HepG2 (cell line): Measurements from ENCODE around the gene SMIM11. TPM values are rescaled to one million over a fixed set of nuclear protein-coding genes. Genes with fewer than 3 reads are reported as not detected.
A peak's percentile ranks its signal among the peaks of the same experiment; 100 is the strongest.

Source experiments
- ATAC-seq: fragments of 200-7000 bp; cut with Tn5 transposase; 3 replicates; pipeline ENCODE4 v1.9.1; 2020; ENCODE audit warnings: mild to moderate bottlenecking, moderate library complexity
- BruUV-seq: library from RNA; stranded (reverse); fragments of 400-500 nt; replicated peaks from 2 replicates; lab custom pipeline; 2021; lab: Mats Ljungman, UMichigan
- CTCF ChIA-PET: fragments of 300-600 bp; formaldehyde crosslinking; extraction: SDS; loops from one replicate; lab custom pipeline; 2021; ENCODE audit warnings: low total read pairs, inconsistent platforms, low intra/inter-chr PET ratio; lab: Yijun Ruan, JAX
- POLR2A ChIA-PET: fragments of 350-600 bp; sonication (Branson Sonifier 250); formaldehyde crosslinking; loops from one replicate; lab custom pipeline; 2020; ENCODE audit warnings: antibody characterized with exemption, inconsistent platforms; lab: Yijun Ruan, JAX
- DNase-seq: peaks from one replicate; pipeline ENCODE4 v3.0.0-alpha.2; 2015; ENCODE audit warnings: low spot score
- FAIRE-seq: peaks from 3 replicates; lab custom pipeline; 2011; peaks lifted over from hg19 to GRCh38; lab: Jason Lieb, UNC
- H2AFZ ChIP-seq: one replicate; pipeline ENCODE4 v1.6.1; 2011; ENCODE audit warnings: low read length, inconsistent platforms
- H3K27ac ChIP-seq: fragments of 300-600 bp; 3 replicates; pipeline ENCODE4 v1.8.0; 2011; ENCODE audit warnings: mixed run types, mild to moderate bottlenecking, mixed read lengths, low read length, inconsistent platforms; ENCODE audit not compliant: insufficient read depth; ENCODE audit errors: extremely low read length
- H3K27me3 ChIP-seq, 2 experiments: fragments of 200-600 bp in 1 of 2; 2 replicates in 1 of 2; 3 replicates in 1 of 2; pipeline versions ENCODE4 v1.6.0 to v1.8.0; 2011; ENCODE audit warnings: low read length in 2 of 2, mild to moderate bottlenecking in 2 of 2, moderate library complexity in 2 of 2, inconsistent platforms in 1 of 2; ENCODE audit not compliant: insufficient read depth in 2 of 2, control insufficient read depth in 1 of 2
- H3K36me3 ChIP-seq, 2 experiments: fragments of 200-600 bp in 1 of 2; replicated peaks in 1 of 2; 2 replicates in 1 of 2; 3 replicates in 1 of 2; pipeline versions ENCODE4 v1.5.1 to v1.8.0; 2011; ENCODE audit warnings: low read length in 2 of 2, inconsistent platforms in 1 of 2; ENCODE audit not compliant: insufficient read depth in 2 of 2, control insufficient read depth in 1 of 2
- H3K4me1 ChIP-seq: 2 replicates; pipeline ENCODE4 v1.5.1; 2012; ENCODE audit warnings: low read length, inconsistent platforms; ENCODE audit not compliant: insufficient read depth
- H3K4me2 ChIP-seq: 2 replicates; pipeline ENCODE4 v1.6.0; 2011; ENCODE audit warnings: low read depth, low read length, inconsistent platforms
- H3K4me3 ChIP-seq, 3 experiments: fragments of 200-600 bp in 1 of 3; sonication (generic), shearing (Covaris generic) in 1 of 3; replicated peaks in 1 of 3; 2 replicates each; pipeline ENCODE4 v1.5.1; 2011 to 2016; ENCODE audit warnings: low read length in 3 of 3, inconsistent platforms in 2 of 3, low read depth in 2 of 3, mild to moderate bottlenecking in 2 of 3, control low read depth in 1 of 3, mixed read lengths in 1 of 3; ENCODE audit not compliant: insufficient read depth in 1 of 3
- H3K79me2 ChIP-seq: one replicate; pipeline ENCODE4 v1.6.1; 2011; ENCODE audit warnings: low read length, inconsistent platforms; ENCODE audit not compliant: insufficient read depth
- H3K9ac ChIP-seq: 2 replicates; pipeline ENCODE4 v1.6.0; 2011; ENCODE audit warnings: mild to moderate bottlenecking, low read depth, low read length, inconsistent platforms; ENCODE audit not compliant: insufficient read depth
- H3K9me3 ChIP-seq: 2 replicates; pipeline ENCODE4 v1.5.1; 2012; ENCODE audit warnings: mild to moderate bottlenecking, low read length
- H4K20me1 ChIP-seq: 2 replicates; pipeline ENCODE4 v1.6.0; 2011; ENCODE audit warnings: inconsistent platforms, mild to moderate bottlenecking, low read length, moderate library complexity; ENCODE audit not compliant: insufficient read depth
- BRD4 ChIP-seq: sonication (generic); formaldehyde crosslinking; IDR thresholded peaks from 2 replicates; pipeline ENCODE4 v1.4.0; 2020; ENCODE audit warnings: missing genetic modification reagents
- NAIF1 ChIP-seq: sonication (generic); formaldehyde crosslinking; IDR thresholded peaks from 2 replicates; pipeline ENCODE4 v1.5.0; 2020; ENCODE audit warnings: mild to moderate bottlenecking, missing genetic modification reagents, borderline replicate concordance
- NCOA5 ChIP-seq: sonication (generic); formaldehyde crosslinking; IDR thresholded peaks from 2 replicates; pipeline ENCODE4 v1.4.0; 2020; ENCODE audit warnings: missing genetic modification reagents
- SAP130 ChIP-seq: IDR thresholded peaks from 2 replicates; pipeline ENCODE4 v1.6.1; 2016; ENCODE audit warnings: low read depth
- TGIF2 ChIP-seq: IDR thresholded peaks from 2 replicates; pipeline ENCODE4 v1.6.1; 2016; ENCODE audit warnings: control low read depth, missing compliant biosample characterization
- WGBS: methylation state at CpG from one replicate; pipeline ENCODE4 v1.1.6; 2017; ENCODE audit warnings: low lambda C conversion rate; 5-methylcytosine and 5-hydroxymethylcytosine counted together
- in situ Hi-C: cut with HindIII; loops from 2 replicates; pipeline ENCODE4 v1.10.0; 2017; ENCODE audit warnings: low pct_unique_long_range_greater_than_20kb; ENCODE audit not compliant: extremely low pct_ligation_motif_present
- intact Hi-C: fragments of 100-400 bp; cut with micrococcal nuclease; formaldehyde crosslinking; loops from one replicate; pipeline ENCODE4 v1.10.0; 2022; ENCODE audit not compliant: unreplicated experiment
- polyA plus RNA-seq, 8 experiments: library from polyadenylated mRNA; depleted of rRNA in 3 of 8; stranded (reverse) in 7 of 8; unstranded in 1 of 8; fragments of >200 nt; fragmentation: Illumina TruSeq in 4 of 8; extraction: Trizol in 4 of 8; gene quantifications; 2 replicates each; pipeline versions ENCODE4 v1.2.1 to v1.2.3, GENCODE V29; 2011 to 2016; ENCODE audit warnings: low read depth in 4 of 8, missing spikeins in 1 of 8, mixed read lengths in 1 of 8; ENCODE audit not compliant: insufficient read depth in 1 of 8
- total RNA-seq, 5 experiments: library from RNA; depleted of rRNA; stranded (reverse); fragments of >200 nt; fragmentation: Illumina TruSeq; extraction: Trizol; gene quantifications; 2 replicates each; pipeline ENCODE4 v1.2.3, GENCODE V29; 2016; ENCODE audit warnings: low read depth in 1 of 5
- TF ChIP-seq, protein P1 (sequence below): sonication (generic); formaldehyde crosslinking; conservative IDR thresholded peaks from 2 replicates; pipeline ENCODE4 v1.8.1; 2023; ENCODE audit warnings: missing genetic modification reagents
- TF ChIP-seq, protein P2 (sequence below): sonication (generic); formaldehyde crosslinking; IDR thresholded peaks from 2 replicates; pipeline ENCODE4 v1.5.0; 2020; ENCODE audit warnings: mild to moderate bottlenecking, low read depth, missing genetic modification reagents, borderline replicate concordance
- TF ChIP-seq, protein P3 (sequence below): IDR thresholded peaks from 2 replicates; pipeline ENCODE4 v1.6.1; 2018; ENCODE audit warnings: missing genetic modification reagents, mild to moderate bottlenecking, missing compliant biosample characterization

The SMIM11 gene
- total and polyA plus RNA-seq, 2 of the 13 experiments (the other 11 are each of a cell fraction or from before 2014, with no cell fraction given), result 6.4 to 18.9 TPM

GRCh38 chr21:34345892-34346291, 29.4 kb upstream of the SMIM11 start:
- Histone ChIP-seq H3K79me2 (no peaks in the 10 kb centered on the region), H3K4me1 (peaks cover 13% of the 10 kb centered on the region), H3K27me3 (peaks cover 3 to 43% of the 10 kb centered on the region in 2 experiments; a peak in 3 of 5 replicates), H4K20me1 (no peaks in the 10 kb centered on the region), H3K9me3 (no peaks in the 10 kb centered on the region), H2AFZ (no peak overlapping the region), H3K9ac (no peak overlapping the region), H3K36me3 (no peaks in the 10 kb centered on the region), H3K4me3 (no peak overlapping the region)
- DNase-seq, result no peak
- no peak for FAIRE-seq
- ATAC-seq, result no peak
- intact Hi-C loops, result no loop called here
- BruUV-seq, result no TSS peak
- in situ Hi-C loops, result no loop called here
- CTCF ChIA-PET, result interaction anchor here (4.9 kb wide), 1 partner anchor 422 kb away, joined by 35 read pairs; no protein-coding TSS in a partner anchor
- TF ChIP-seq NCOA5 (CRISPR knock-in tag) (no peak), SAP130 (CRISPR knock-in tag) (0 out of 2 replicates have a peak, but pooled peaks have one; percentile 18)
- TF ChIP-seq, all 625 proteins: peak for 1
- WGBS, result 19% methylated on average over 9 of the region's 10 CpGs
- H3K27ac ChIP-seq, result no peak overlapping the region
- POLR2A ChIA-PET, result no interaction called here
- H3K4me2 ChIP-seq, result no peak overlapping the region

- DNase-seq (no peak), ATAC-seq (no peak), FAIRE-seq (no peak)
- H3K9me3 ChIP-seq, result no peaks in the 10 kb centered on the region
- H3K36me3 ChIP-seq, result no peaks in the 10 kb centered on the region
- H3K27ac ChIP-seq, result no peak overlapping the region
- intact Hi-C loops (loop anchor here (2.0 kb wide), 2 partner anchors 276 to 424 kb away; partner anchors contain the start of genes MRPS6 and SLC5A3), in situ Hi-C loops (no loop called here)
- H3K4me3 ChIP-seq, result no peak overlapping the region
- peaks cover 0 to 28% of the 10 kb centered on the region in 2 experiments; a peak in 3 of 5 replicates for H3K27me3 ChIP-seq
- no peaks in the 10 kb centered on the region for H4K20me1 ChIP-seq
- no TSS peak for BruUV-seq
- POLR2A ChIA-PET, result interaction anchor here (1.6 kb wide), 2 partner anchors 147 to 425 kb away, joined by 5 to 6 read pairs; no protein-coding TSS in a partner anchor
- peaks cover 32% of the 10 kb centered on the region for H3K4me1 ChIP-seq
- CTCF ChIA-PET, result interaction anchor here (4.9 kb wide), 1 partner anchor 425 kb away, joined by 35 read pairs; no protein-coding TSS in a partner anchor
- no peak overlapping the region for H2AFZ ChIP-seq
- H3K9ac ChIP-seq, result no peak overlapping the region
- no peak for TF ChIP-seq NAIF1 (CRISPR knock-in tag)
- TF ChIP-seq, protein P1, sequence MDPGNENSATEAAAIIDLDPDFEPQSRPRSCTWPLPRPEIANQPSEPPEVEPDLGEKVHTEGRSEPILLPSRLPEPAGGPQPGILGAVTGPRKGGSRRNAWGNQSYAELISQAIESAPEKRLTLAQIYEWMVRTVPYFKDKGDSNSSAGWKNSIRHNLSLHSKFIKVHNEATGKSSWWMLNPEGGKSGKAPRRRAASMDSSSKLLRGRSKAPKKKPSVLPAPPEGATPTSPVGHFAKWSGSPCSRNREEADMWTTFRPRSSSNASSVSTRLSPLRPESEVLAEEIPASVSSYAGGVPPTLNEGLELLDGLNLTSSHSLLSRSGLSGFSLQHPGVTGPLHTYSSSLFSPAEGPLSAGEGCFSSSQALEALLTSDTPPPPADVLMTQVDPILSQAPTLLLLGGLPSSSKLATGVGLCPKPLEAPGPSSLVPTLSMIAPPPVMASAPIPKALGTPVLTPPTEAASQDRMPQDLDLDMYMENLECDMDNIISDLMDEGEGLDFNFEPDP (CRISPR knock-in tag), result no peak
- no peak for TF ChIP-seq TGIF2 (CRISPR knock-in tag)
- TF ChIP-seq, protein P2, sequence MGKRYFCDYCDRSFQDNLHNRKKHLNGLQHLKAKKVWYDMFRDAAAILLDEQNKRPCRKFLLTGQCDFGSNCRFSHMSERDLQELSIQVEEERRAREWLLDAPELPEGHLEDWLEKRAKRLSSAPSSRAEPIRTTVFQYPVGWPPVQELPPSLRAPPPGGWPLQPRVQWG (CRISPR knock-in tag), result no peak
- TF ChIP-seq BRD4 (CRISPR knock-in tag), result no peak
- TF ChIP-seq, protein P3, sequence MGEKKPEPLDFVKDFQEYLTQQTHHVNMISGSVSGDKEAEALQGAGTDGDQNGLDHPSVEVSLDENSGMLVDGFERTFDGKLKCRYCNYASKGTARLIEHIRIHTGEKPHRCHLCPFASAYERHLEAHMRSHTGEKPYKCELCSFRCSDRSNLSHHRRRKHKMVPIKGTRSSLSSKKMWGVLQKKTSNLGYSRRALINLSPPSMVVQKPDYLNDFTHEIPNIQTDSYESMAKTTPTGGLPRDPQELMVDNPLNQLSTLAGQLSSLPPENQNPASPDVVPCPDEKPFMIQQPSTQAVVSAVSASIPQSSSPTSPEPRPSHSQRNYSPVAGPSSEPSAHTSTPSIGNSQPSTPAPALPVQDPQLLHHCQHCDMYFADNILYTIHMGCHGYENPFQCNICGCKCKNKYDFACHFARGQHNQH, result no peak
- H3K79me2 ChIP-seq, result no peaks in the 10 kb centered on the region
- H3K4me2 ChIP-seq, result no peak overlapping the region
- 32% methylated on average over 5 of the region's 5 CpGs for WGBS
Measured at GRCh38 chr21:34348890-34349519, 26.3 kb upstream of the SMIM11 start.
